GM20000 (cell line): ENCODE data around the gene LSS.
A peak's percentile ranks its signal among the peaks of the same experiment; 100 is the strongest.
"Not testable (repeated sequence)": the region's sequence is repeated elsewhere in the genome, so short reads cannot be mapped to it uniquely, and the experiment has no call there.

Source experiments
- DNase-seq: peaks from one replicate; pipeline ENCODE4 v3.0.0; 2012; ENCODE audit warnings: low spot score
- CTCF ChIP-seq: IDR thresholded peaks from 2 replicates; pipeline ENCODE4 v1.5.1; 2012; ENCODE audit warnings: mild to moderate bottlenecking, control low read depth; ENCODE audit errors: extremely low read depth, missing control alignments

LSS gene

GRCh38 chr21:46229133-46229922 is 754 bp upstream of the LSS start:
- peak; percentile 80 for DNase-seq
- peak; percentile 34 for TF ChIP-seq CTCF

DNA sequence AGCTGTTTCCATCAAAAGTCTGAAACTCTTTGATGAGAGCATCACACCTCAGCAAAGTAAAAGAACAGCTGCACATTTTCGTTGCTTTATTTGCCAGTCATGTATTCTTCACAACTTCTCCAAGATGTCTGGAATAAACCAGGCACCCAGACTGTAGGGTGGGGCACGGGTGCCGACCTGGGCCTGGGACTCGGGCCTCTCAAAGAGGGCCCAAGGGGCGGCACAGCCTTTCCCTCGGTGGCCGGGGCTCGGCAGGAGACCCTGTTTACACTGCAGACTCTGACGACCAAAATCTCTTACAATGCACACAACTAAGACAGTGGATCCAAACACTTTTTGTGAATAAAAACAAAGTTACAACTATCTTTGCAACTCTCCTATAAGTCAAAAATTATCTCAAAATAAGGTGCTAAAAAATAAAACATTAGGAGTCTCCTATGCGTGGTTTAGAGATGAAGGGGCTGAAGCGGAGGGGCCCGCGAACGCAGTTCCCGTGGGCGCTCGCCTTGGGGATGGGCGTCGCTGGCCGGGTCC is 696 bp downstream of the LSS start:
- DNase-seq, result no peak
- no peak for TF ChIP-seq CTCF

DNA sequence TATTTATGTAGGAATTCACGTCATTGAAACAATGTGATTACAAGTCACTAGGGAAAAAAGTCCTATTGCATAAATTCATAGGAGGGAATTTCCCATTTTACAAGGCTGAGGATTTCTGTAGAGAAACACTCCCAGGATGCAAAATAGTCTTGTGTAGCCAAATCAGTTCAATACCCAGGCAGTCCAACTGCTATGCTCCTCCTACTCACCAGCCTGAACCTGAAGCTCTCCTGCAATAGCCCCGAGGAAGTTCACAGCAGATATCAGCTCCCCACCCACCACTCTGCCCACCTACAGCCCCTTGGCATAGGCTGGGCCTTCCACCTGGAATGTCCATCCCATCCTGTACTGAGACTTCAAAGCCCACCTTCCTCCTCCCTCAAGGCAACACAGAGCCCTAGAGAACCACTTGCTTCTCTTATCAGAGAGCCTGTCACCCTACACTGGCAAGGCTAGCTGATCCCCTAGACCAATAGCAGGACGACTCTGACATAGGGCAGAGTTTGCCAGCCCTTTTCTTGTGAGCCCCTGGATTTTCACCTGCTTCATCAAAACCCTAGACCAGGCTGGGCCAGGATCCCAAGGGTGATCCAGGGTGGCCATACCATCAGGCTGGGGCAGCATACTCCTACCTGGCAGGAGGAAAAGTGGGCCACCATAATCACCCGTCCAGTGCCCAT is 1.5 kb downstream of the LSS start:
- peak; percentile 59 for DNase-seq
- no peak for TF ChIP-seq CTCF

GRCh38 chr21:46226146-46226545 is 2.4 kb downstream of the LSS start:
- TF ChIP-seq CTCF, result no peak
- no peak for DNase-seq

DNA sequence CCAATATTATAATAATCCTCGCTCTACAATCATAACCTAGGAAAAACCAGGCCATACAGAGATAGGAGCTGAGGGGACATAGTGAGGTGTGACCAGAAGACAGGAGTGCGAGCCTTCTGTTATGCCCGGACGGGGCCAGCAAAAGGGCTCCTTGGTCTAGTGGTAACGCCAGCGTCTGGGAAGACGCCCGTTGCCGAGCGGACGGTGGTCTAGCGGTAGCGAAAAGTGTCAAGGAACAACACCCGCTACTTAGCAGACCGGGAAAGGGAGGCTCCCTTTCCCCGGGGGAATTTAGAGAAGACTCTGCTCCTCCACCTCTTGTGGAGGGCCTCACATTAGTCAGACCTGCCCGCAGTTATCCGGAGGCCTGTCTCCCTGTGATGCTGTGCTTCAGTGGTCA is 4.9 kb downstream of the LSS start:
- DNase-seq, result not testable (repeated sequence)

DNA sequence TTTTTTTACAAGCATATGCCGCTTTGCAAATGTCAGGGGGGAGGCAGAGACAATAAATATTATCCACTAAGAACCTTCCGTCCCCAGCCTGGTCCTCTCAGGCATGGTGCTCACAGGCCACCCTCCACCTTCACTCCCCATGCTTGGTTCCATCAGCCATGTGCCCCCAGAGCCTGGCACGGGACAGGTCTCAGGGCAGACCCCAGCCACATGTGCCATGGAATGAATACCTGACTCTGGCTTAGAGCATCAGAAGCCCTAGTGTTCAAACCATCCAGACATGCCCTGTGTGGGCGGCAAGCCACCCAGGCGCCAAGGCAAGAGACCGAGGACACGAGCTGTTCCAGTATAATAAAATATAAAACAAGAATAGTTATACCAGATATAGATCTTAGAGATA is 5.4 kb downstream of the LSS start:
- DNase-seq, result no peak
- TF ChIP-seq CTCF, result no peak

DNA sequence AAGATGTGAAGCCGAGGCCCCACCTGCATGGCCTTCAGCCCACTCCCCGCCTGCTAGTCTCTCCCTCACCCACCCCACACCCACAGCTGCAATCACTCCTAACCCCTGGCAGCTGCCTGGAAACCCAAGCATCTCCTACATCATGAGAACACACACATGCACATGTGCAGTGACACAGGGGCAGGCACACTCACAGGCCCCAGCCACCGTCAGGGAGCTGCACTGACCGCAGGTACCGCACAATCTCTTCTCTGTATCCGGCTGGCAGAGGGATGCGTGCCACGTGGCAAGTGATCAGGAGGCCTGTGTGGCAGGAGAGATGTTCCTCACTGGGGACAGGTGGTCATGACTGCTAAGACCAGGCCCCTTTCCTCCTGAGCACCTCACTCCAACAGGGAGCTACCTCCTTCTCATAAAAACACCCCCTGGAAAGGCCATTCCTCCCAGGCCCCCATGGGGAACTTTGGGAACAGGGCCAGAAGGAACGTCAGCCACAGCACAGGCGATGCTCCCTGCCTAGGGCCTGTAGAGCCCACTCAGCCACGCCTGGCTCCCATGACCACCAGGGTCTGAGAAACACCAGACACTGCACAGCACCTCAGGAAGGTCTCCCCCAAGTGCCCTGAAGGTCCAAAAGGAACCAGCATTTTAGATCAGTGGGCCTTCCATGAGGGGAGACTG is 6.0 kb downstream of the LSS start:
- no peak for TF ChIP-seq CTCF
- no peak for DNase-seq
